ENCODE data around the gene SLC6A3. TPM values are rescaled to one million over a fixed set of nuclear protein-coding genes. Genes with fewer than 3 reads are reported as not detected.

Gene SLC6A3
- polyA plus RNA-seq, 3 donors = not detected

DNA sequence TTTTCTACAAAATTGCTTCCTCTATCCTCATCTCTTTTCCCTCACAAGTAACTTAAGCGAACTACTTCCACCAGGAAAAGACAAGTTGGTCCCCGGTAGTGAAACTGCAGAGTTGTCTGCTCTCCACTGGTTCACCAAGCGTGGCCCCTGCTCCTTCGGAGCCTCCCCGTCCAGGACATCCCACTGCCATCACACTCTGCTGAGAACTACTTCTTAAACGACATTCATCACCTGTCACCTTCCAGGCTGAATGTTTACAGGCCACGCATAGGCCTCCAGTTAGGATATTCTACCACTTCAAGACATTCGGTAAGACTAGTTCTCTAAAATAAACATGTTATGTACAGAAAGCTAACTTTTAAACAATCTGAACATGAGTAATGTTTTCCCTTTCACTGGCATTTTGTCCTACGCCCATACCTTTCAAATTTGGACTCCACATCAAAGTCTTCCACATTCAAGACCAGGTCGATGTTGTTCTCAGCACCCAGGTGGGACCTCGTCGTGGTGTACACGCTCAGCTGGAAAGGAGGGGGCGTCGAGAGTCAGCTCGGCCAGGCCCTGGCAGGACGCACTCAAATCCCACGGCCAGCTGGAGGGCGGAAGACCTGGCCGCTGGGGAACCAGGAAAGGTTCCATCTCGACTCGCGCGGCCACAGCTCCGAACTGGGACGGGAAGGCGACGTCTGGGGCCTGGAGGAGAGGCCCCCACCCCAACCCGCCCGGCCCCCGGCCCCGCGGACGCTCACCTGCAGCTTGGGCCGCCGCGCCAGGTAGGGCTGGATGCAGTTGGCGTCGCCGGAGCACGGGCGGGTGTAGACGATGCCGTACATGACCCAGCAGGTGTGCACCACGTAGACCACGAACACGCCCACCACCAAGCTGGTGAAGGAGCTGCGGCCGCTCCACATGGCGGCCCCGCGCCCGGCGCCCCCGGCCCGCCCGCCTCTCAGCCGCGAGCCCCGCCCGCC lies 101.0 kb downstream of the SLC6A3 start:
- H3K36me3 ChIP-seq (replicated peaks in 1 of 2; ENCODE audit: control insufficient read depth in 1 of 2, insufficient read depth in 2 of 2, low read length in 2 of 2) = peaks cover 35 to 42% of the 10 kb centered on the region in 2 donors
- peak overlapping the region; percentile 85 to 90 for H3K4me3 Mint-ChIP-seq
- peak overlapping the region; percentile 66 for H3K9ac ChIP-seq (ENCODE audit: insufficient read depth, low read length, poor library complexity, severe bottlenecking)
- H3K27ac Mint-ChIP-seq = peak overlapping the region; percentile 19 to 84 (median 63)
- H3K27me3 ChIP-seq (ENCODE audit: control insufficient read depth in 2 of 2, insufficient read depth in 2 of 2, low read length in 2 of 2) = no peaks in the 10 kb centered on the region
- peaks cover 22% of the 10 kb centered on the region for H3K79me2 ChIP-seq (ENCODE audit: insufficient read depth, low read length)
- H3K27me3 Mint-ChIP-seq (ENCODE audit: low read depth in 3 of 3) = peaks cover 0 to 2% (median 0%) of the 10 kb centered on the region in 3 donors
- TF ChIP-seq, protein P1, sequence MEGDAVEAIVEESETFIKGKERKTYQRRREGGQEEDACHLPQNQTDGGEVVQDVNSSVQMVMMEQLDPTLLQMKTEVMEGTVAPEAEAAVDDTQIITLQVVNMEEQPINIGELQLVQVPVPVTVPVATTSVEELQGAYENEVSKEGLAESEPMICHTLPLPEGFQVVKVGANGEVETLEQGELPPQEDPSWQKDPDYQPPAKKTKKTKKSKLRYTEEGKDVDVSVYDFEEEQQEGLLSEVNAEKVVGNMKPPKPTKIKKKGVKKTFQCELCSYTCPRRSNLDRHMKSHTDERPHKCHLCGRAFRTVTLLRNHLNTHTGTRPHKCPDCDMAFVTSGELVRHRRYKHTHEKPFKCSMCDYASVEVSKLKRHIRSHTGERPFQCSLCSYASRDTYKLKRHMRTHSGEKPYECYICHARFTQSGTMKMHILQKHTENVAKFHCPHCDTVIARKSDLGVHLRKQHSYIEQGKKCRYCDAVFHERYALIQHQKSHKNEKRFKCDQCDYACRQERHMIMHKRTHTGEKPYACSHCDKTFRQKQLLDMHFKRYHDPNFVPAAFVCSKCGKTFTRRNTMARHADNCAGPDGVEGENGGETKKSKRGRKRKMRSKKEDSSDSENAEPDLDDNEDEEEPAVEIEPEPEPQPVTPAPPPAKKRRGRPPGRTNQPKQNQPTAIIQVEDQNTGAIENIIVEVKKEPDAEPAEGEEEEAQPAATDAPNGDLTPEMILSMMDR (IDR thresholded peaks at IDR 0.05) = no peak
- H3K9me3 ChIP-seq (replicated peaks in 1 of 2; ENCODE audit: control insufficient read depth in 1 of 2, insufficient read depth in 1 of 2, low read length in 2 of 2) = no peaks in the 10 kb centered on the region
- H3K4me3 ChIP-seq (replicated peaks in 1 of 3; ENCODE audit: low read depth in 2 of 3, low read length in 3 of 3) = peak overlapping the region; percentile 55 to 80 (median 56)
- H3K4me2 ChIP-seq (replicated peaks; ENCODE audit: extremely low read depth, low read length, poor library complexity, severe bottlenecking) = peak overlapping the region; percentile 95
- peak overlapping the region in 1 of 2 donors; percentile 67 for H3K27ac ChIP-seq (ENCODE audit: low read depth in 1 of 2, low read length in 2 of 2)
- H3K4me1 ChIP-seq (ENCODE audit: control insufficient read depth in 1 of 2, insufficient read depth in 2 of 2, low read length in 2 of 2) = peaks cover 16 to 30% of the 10 kb centered on the region in 2 donors
- WGBS (ENCODE audit: insufficient coverage) = 8% methylated on average over 59 of the region's 61 CpGs
- intact Hi-C loops (cut with micrococcal nuclease) = loop anchor here (5.0 to 10.0 kb wide), 5 partner anchors 131 to 451 kb away; partner anchors contain the start of genes BRD9 (in 1 of the 2), MRPL36 (in 1 of the 2) and TRIP13 (in 1 of the 2)
- H4K20me1 ChIP-seq (ENCODE audit: insufficient read depth, low read length) = peaks cover 3% of the 10 kb centered on the region
- peaks cover 26% of the 10 kb centered on the region for H3K4me1 Mint-ChIP-seq
- H3K9me3 Mint-ChIP-seq = no peaks in the 10 kb centered on the region
- no peak for DNase-seq
- H2AFZ ChIP-seq (ENCODE audit: insufficient read depth, low read depth, low read length, poor library complexity, severe bottlenecking) = peak overlapping the region; percentile 63
- peaks cover 31 to 39% of the 10 kb centered on the region in 2 donors for H3K36me3 Mint-ChIP-seq

DNA sequence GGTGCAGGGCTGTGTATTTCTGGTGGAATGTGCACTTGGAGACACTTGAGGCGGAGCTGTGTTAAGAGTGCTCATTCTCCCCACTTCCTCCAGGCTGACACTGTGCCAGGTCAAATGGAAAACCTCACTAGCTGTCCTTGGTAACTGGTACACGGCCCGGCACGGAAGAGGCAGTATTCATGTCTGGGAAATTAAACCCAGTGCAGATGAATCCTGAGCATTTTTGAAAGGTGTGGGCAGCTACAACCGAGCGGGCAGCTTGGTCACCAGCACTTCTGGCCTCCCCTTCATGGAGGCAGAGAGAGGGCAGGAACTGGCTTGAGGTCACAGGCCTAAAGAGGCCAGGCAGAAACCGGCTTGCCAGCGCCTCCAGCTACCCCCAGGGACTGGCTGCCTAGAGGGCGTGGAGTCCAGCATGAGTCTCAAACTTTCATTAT lies 101.9 kb downstream of the SLC6A3 start:
- intact Hi-C loops (cut with micrococcal nuclease) = loop anchor here (5.0 to 10.0 kb wide), 5 partner anchors 131 to 451 kb away; partner anchors contain the start of genes BRD9 (in 1 of the 2), MRPL36 (in 1 of the 2) and TRIP13 (in 1 of the 2)
- H3K36me3 ChIP-seq (replicated peaks in 1 of 2; ENCODE audit: control insufficient read depth in 1 of 2, insufficient read depth in 2 of 2, low read length in 2 of 2) = peaks cover 44 to 51% of the 10 kb centered on the region in 2 donors
- H3K9ac ChIP-seq (ENCODE audit: insufficient read depth, low read length, poor library complexity, severe bottlenecking) = no peak overlapping the region

More for the DNA sequence above, 101.9 kb downstream of the SLC6A3 start:
- Histone ChIP-seq H3K79me2 (ENCODE audit: insufficient read depth, low read length) (peaks cover 28% of the 10 kb centered on the region), H3K4me1 (ENCODE audit: control insufficient read depth in 1 of 2, insufficient read depth in 2 of 2, low read length in 2 of 2) (peaks cover 16 to 30% of the 10 kb centered on the region in 2 donors), H3K9me3 (replicated peaks in 1 of 2; ENCODE audit: control insufficient read depth in 1 of 2, insufficient read depth in 1 of 2, low read length in 2 of 2) (no peaks in the 10 kb centered on the region), H3K27me3 (ENCODE audit: control insufficient read depth in 2 of 2, insufficient read depth in 2 of 2, low read length in 2 of 2) (no peaks in the 10 kb centered on the region), H3K27ac (ENCODE audit: low read depth in 1 of 2, low read length in 2 of 2) (peak overlapping the region in 1 of 2 donors; percentile 67), H4K20me1 (ENCODE audit: insufficient read depth, low read length) (peaks cover 5% of the 10 kb centered on the region), H3K4me3 (replicated peaks in 1 of 3; ENCODE audit: low read depth in 2 of 3, low read length in 3 of 3) (peak overlapping the region in 1 of 3 experiments; percentile 80), H2AFZ (ENCODE audit: insufficient read depth, low read depth, low read length, poor library complexity, severe bottlenecking) (no peak overlapping the region), H3K4me2 (replicated peaks; ENCODE audit: extremely low read depth, low read length, poor library complexity, severe bottlenecking) (peak overlapping the region; percentile 95)
- H3K4me3 Mint-ChIP-seq = peak overlapping the region in 1 of 2 donors; percentile 85
- DNase-seq = no peak
- H3K9me3 Mint-ChIP-seq = no peaks in the 10 kb centered on the region
- TF ChIP-seq, protein P1 (IDR thresholded peaks at IDR 0.05) = no peak
- H3K27me3 Mint-ChIP-seq (ENCODE audit: low read depth in 3 of 3) = peaks cover 0 to 2% (median 0%) of the 10 kb centered on the region in 3 donors
- 93% methylated on average over 5 of the region's 9 CpGs for WGBS (ENCODE audit: insufficient coverage)
- H3K27ac Mint-ChIP-seq = peak overlapping the region in 1 of 7 donors; percentile 29
- H3K36me3 Mint-ChIP-seq = peaks cover 36 to 47% of the 10 kb centered on the region in 2 donors
- H3K4me1 Mint-ChIP-seq = peaks cover 26% of the 10 kb centered on the region
